ENCODE data around the gene MUC5AC.

GRCh38 chr11:1204381-1205101 lies 46.8 kb downstream of the MUC5AC start:
- TF ChIP-seq, protein P1, sequence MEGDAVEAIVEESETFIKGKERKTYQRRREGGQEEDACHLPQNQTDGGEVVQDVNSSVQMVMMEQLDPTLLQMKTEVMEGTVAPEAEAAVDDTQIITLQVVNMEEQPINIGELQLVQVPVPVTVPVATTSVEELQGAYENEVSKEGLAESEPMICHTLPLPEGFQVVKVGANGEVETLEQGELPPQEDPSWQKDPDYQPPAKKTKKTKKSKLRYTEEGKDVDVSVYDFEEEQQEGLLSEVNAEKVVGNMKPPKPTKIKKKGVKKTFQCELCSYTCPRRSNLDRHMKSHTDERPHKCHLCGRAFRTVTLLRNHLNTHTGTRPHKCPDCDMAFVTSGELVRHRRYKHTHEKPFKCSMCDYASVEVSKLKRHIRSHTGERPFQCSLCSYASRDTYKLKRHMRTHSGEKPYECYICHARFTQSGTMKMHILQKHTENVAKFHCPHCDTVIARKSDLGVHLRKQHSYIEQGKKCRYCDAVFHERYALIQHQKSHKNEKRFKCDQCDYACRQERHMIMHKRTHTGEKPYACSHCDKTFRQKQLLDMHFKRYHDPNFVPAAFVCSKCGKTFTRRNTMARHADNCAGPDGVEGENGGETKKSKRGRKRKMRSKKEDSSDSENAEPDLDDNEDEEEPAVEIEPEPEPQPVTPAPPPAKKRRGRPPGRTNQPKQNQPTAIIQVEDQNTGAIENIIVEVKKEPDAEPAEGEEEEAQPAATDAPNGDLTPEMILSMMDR (IDR thresholded peaks at IDR 0.05) = no peak
- TF ChIP-seq ZFX (IDR thresholded peaks at IDR 0.05; ENCODE audit: borderline replicate concordance) = no peak
